Esophagus squamous epithelium (tissue), 5 donors: Measurements from ENCODE around the gene ARL4A. TPM values are rescaled to one million over a fixed set of nuclear protein-coding genes. Genes with fewer than 3 reads are reported as not detected.

Experiments
- DNase-seq: peaks from one replicate; lab custom pipeline; 2025; lab: John Stamatoyannopoulos, UW
- H3K27ac ChIP-seq, 4 donors: fragments of 200-600 bp; sonication (generic); one replicate each; pipeline ENCODE4 v1.5.1; 2016 to 2019; ENCODE audit warnings: mild to moderate bottlenecking in 1 of 4
- H3K27me3 ChIP-seq, 4 donors: fragments of 200-600 bp; sonication (generic); 1 replicate in 3 of 4; 2 replicates in 1 of 4; pipeline versions ENCODE4 v1.5.1 to v1.6.0; 2017 to 2021; ENCODE audit warnings: antibody characterized with exemption in 1 of 4
- H3K36me3 ChIP-seq, 3 donors: fragments of 200-600 bp; sonication (generic); one replicate each; pipeline ENCODE4 v1.5.1; 2016 to 2019
- H3K4me1 ChIP-seq, 3 donors: fragments of 200-600 bp; sonication (generic); one replicate each; pipeline ENCODE4 v1.5.1; 2017 to 2019
- H3K4me3 ChIP-seq, 4 donors: fragments of 200-600 bp; sonication (generic); 1 replicate in 3 of 4; 2 replicates in 1 of 4; pipeline ENCODE4 v1.5.1; 2016 to 2019; ENCODE audit warnings: mild to moderate bottlenecking in 2 of 4, moderate library complexity in 1 of 4
- H3K9me3 ChIP-seq, 3 donors: fragments of 200-600 bp; sonication (generic); one replicate each; pipeline ENCODE4 v1.5.1; 2016 to 2019
- CTCF ChIP-seq, 6 experiments: fragments of 450-650 bp in 4 of 6; fragments of 200-600 bp in 2 of 6; sonication (generic) in 2 of 6; IDR thresholded peaks; one replicate each; pipeline ENCODE4 v1.5.1; 2016 to 2019; ENCODE audit warnings: antibody characterized with exemption in 6 of 6, mild to moderate bottlenecking in 4 of 6, moderate library complexity in 4 of 6
- POLR2A ChIP-seq, 4 donors: fragments of 450-650 bp; IDR thresholded peaks; one replicate each; pipeline ENCODE4 v1.6.1; 2017; ENCODE audit warnings: antibody characterized with exemption in 4 of 4, mild to moderate bottlenecking in 4 of 4, moderate library complexity in 3 of 4
- WGBS, 2 donors: methylation state at CpG; one replicate each; pipeline ENCODE4 v1.1.5; 2018; 5-methylcytosine and 5-hydroxymethylcytosine counted together
- intact Hi-C: fragments of 100-400 bp; cut with DNase I; formaldehyde crosslinking; loops from one replicate; pipeline ENCODE4 v1.15.0; 2022
- total RNA-seq, 4 donors: library from RNA; depleted of rRNA; stranded (reverse); fragments of >200 nt; gene quantifications; one replicate each; pipeline ENCODE4 v1.1.0, GENCODE V29; 2016
- donor health status: DM: yes; HTN: yes; CAD: no.

ARL4A gene
- total RNA-seq, 4 donors from 2014 or later, result 40.5 to 102 (median 48.5) TPM

- H3K9me3 ChIP-seq, result no peaks in the 10 kb centered on the region
- intact Hi-C loops, result loop anchor here (5.0 kb wide), 1 partner anchor 42 kb away; no protein-coding TSS in a partner anchor
- peak in 5 of 6 experiments; percentile 15 to 45 (median 22) for TF ChIP-seq CTCF (IDR thresholded peaks at IDR 0.05)
- no peak for TF ChIP-seq POLR2A (IDR thresholded peaks at IDR 0.05)
- 19 to 33% methylated on average over 2 of the region's 2 CpGs for WGBS, 2 donors
- no peak overlapping the region for H3K27ac ChIP-seq
- no peaks in the 10 kb centered on the region for H3K27me3 ChIP-seq
- no peak overlapping the region for H3K4me3 ChIP-seq
- no peaks in the 10 kb centered on the region for H3K36me3 ChIP-seq
- no peak for DNase-seq
- peaks cover 0 to 17% (median 0%) of the 10 kb centered on the region in 3 donors for H3K4me1 ChIP-seq
Measured at GRCh38 chr7:12683678-12684585, 3.5 kb upstream of the ARL4A start.

- Histone ChIP-seq H3K27ac (no peak overlapping the region), H3K9me3 (no peaks in the 10 kb centered on the region), H3K27me3 (no peaks in the 10 kb centered on the region), H3K4me3 (no peak overlapping the region), H3K4me1 (peaks cover 0 to 17% (median 0%) of the 10 kb centered on the region in 3 donors), H3K36me3 (no peaks in the 10 kb centered on the region)
- intact Hi-C loops, result loop anchor here (5.0 kb wide), 1 partner anchor 42 kb away; no protein-coding TSS in a partner anchor
- 87 to 88% methylated on average over 19 of the region's 19 CpGs for WGBS, 2 donors
- DNase-seq, result no peak
- no peak for TF ChIP-seq CTCF (IDR thresholded peaks at IDR 0.05)
- no peak for TF ChIP-seq POLR2A (IDR thresholded peaks at IDR 0.05)
Measured at GRCh38 chr7:12684733-12685132, 2.7 kb upstream of the ARL4A start.

- no peak overlapping the region for H3K4me3 ChIP-seq
- intact Hi-C loops, result no loop called here
- TF ChIP-seq CTCF (IDR thresholded peaks at IDR 0.05) (peak in 5 of 6 experiments; percentile 9 to 37 (median 14)), POLR2A (IDR thresholded peaks at IDR 0.05) (no peak)
- no peaks in the 10 kb centered on the region for H3K9me3 ChIP-seq
- H3K27me3 ChIP-seq, result no peaks in the 10 kb centered on the region
- no peak for DNase-seq
- H3K4me1 ChIP-seq, result peaks cover 0 to 24% (median 0%) of the 10 kb centered on the region in 3 donors
- no peaks in the 10 kb centered on the region for H3K36me3 ChIP-seq
- 78 to 80% methylated on average over 10 to 13 of the region's 13 CpGs for WGBS, 2 donors
- peak overlapping the region in 2 of 4 donors; percentile 91 to 94 for H3K27ac ChIP-seq
Measured at GRCh38 chr7:12685550-12685949, 1.9 kb upstream of the ARL4A start.

GRCh38 chr7:12686234-12686890 is 1.1 kb upstream of the ARL4A start:
- WGBS, 2 donors, result 7 to 18% methylated on average over 12 to 31 of the region's 54 CpGs
- Histone ChIP-seq H3K36me3 (no peaks in the 10 kb centered on the region), H3K4me1 (peaks cover 0 to 32% (median under 1%) of the 10 kb centered on the region in 3 donors), H3K4me3 (peak overlapping the region; percentile 76 to 91 (median 78)), H3K9me3 (no peaks in the 10 kb centered on the region), H3K27ac (peak overlapping the region; percentile 91 to 95 (median 92)), H3K27me3 (no peaks in the 10 kb centered on the region)
- intact Hi-C loops, result no loop called here
- DNase-seq, result peak; percentile 72
- TF ChIP-seq POLR2A (IDR thresholded peaks at IDR 0.05) (no peak), CTCF (IDR thresholded peaks at IDR 0.05) (peak; percentile 69 to 100 (median 98))
